Embryonic facial prominence (tissue), 1 donor: ENCODE data around the gene ZNF775.

Source experiments
- DNase-seq: peaks from one replicate; pipeline ENCODE4 v3.0.0-alpha.2; 2016; ENCODE audit errors: extremely low spot score

ZNF775 gene

GRCh38 chr7:150368884-150369747 lies 10.0 kb upstream of the ZNF775 start:
- no peak for DNase-seq

- no peak for DNase-seq
These were observed 9.2 kb upstream of the ZNF775 start for GRCh38 chr7:150369748-150370501.

GRCh38 chr7:150370612-150371071 lies 8.5 kb upstream of the ZNF775 start:
- DNase-seq: no peak

- DNase-seq: no peak
These were observed 7.8 kb upstream of the ZNF775 start for GRCh38 chr7:150371131-150371995.

GRCh38 chr7:150371996-150372270 lies 7.2 kb upstream of the ZNF775 start:
- DNase-seq: no peak

GRCh38 chr7:150372271-150373048 lies 6.7 kb upstream of the ZNF775 start:
- DNase-seq: no peak

GRCh38 chr7:150373049-150373801 lies 5.9 kb upstream of the ZNF775 start:
- no peak for DNase-seq

- DNase-seq: no peak
These were observed 5.1 kb upstream of the ZNF775 start for GRCh38 chr7:150374026-150374425.

GRCh38 chr7:150374472-150374871 lies 4.7 kb upstream of the ZNF775 start:
- DNase-seq: no peak

- DNase-seq: no peak
These were observed 3.2 kb upstream of the ZNF775 start for GRCh38 chr7:150375662-150376521.

GRCh38 chr7:150376560-150376959 lies 2.6 kb upstream of the ZNF775 start:
- DNase-seq: no peak

- no peak for DNase-seq
These were observed 1.9 kb upstream of the ZNF775 start for GRCh38 chr7:150377196-150377595.

- DNase-seq: no peak
These were observed 1.5 kb upstream of the ZNF775 start for GRCh38 chr7:150377635-150378034.

- DNase-seq: no peak
These were observed 846 bp upstream of the ZNF775 start for GRCh38 chr7:150378115-150378852.

GRCh38 chr7:150379441-150380379 lies 580 bp downstream of the ZNF775 start:
- DNase-seq: no peak

- DNase-seq: no peak
These were observed 1.3 kb downstream of the ZNF775 start for GRCh38 chr7:150380463-150380862.

GRCh38 chr7:150381096-150381495 lies 2.0 kb downstream of the ZNF775 start:
- no peak for DNase-seq

GRCh38 chr7:150381785-150382122 lies 2.6 kb downstream of the ZNF775 start:
- DNase-seq: no peak
